HG02943 (cell line): Measurements from ENCODE around the gene CCT2.

Experiments
- ATAC-seq: cut with Tn5 transposase; IDR thresholded peaks from one replicate; pipeline ENCODE4 v1.9.1; 2021; ENCODE audit warnings: mild to moderate bottlenecking, low read depth, moderate library complexity; ENCODE audit not compliant: unreplicated experiment

The CCT2 gene

GRCh38 chr12:69585189-69586062 is at the start of gene CCT2:
Gene CCT2 (plus strand): TSS chr12:69585459. CDS start chr12:69585522, 63 bp downstream.
- ATAC-seq = peak; percentile 99

DNA sequence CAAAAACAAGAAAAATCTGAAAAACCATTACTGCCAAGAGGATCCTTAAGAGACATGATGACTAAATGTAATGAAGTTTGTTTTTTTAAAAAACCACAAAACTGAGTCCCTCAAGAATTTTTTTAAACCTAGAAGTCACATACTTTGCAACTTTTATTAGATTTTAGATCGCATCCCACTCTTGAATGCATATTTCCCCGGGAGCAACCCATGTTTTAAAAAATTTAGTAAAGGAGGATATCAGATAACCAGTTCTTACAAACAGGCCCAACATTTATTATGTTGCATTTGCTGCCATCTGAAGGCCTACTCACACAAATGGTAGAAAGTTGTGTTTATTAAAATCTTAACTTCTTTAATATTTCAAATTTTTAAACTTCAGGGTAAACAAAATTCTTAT is 44.3 kb upstream of the CCT2 start:
- ATAC-seq = no peak

GRCh38 chr12:69544087-69544486 is 41.2 kb upstream of the CCT2 start:
- ATAC-seq = no peak

- no peak for ATAC-seq
These were observed 40.2 kb upstream of the CCT2 start for GRCh38 chr12:69545081-69545480.

- ATAC-seq = peak; percentile 65
These were observed 38.4 kb upstream of the CCT2 start for GRCh38 chr12:69546693-69547438.

GRCh38 chr12:69548687-69549086 is 36.6 kb upstream of the CCT2 start:
- no peak for ATAC-seq

GRCh38 chr12:69550569-69551350 is 34.5 kb upstream of the CCT2 start:
- ATAC-seq = no peak

- ATAC-seq = no peak
These were observed 31.5 kb upstream of the CCT2 start for GRCh38 chr12:69553628-69554248.

GRCh38 chr12:69555461-69555860 is 29.8 kb upstream of the CCT2 start:
- ATAC-seq = no peak

DNA sequence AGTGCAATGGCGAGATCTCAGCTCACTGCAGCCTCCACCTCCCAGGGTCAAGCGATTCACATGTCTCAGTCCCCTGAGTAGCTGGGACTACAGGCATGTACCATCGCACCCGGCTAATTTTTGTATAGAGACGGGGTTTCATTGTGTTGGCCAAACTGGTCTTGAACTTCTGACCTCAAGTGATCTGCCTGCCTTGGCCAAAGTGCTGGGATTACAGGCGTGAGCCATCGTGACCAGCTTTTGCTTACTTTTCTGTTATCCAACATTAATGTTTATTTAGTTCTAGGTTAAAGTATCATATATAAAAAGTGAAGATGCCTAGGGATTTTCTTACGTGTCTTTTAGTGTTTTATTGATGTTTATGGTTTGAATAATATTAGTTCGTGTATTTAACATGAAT is 28.9 kb upstream of the CCT2 start:
- ATAC-seq = no peak

DNA sequence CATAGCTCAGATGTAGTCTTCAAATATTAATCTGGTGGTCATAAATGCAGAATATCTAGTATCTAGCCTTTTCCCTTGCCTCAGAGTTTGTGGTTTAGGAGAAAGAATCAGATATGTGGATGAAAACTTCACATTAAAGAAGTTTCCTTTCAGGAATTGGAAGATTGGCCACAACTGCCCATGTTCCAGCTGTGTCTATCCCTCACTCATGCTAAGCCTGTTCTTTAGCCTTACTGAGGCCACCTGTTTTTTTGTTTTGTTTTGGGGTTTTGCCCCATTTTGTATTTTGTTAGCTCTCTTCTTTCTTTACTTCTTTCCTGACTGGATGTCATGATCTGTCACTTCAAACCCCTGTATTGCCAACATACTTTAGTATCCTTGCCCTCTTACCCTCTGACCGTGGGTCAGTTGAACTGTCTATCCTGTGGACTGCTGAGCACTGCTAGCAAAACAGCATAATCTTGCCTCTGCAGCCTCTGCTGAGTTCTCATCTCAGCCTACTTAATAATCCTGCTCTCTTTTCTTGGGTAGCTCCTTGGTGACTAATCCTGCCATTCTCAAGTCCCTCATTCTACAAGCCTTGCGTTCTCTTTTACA is 22.0 kb upstream of the CCT2 start:
- no peak for ATAC-seq

GRCh38 chr12:69566603-69567002 is 18.7 kb upstream of the CCT2 start:
- no peak for ATAC-seq

GRCh38 chr12:69569236-69569635 is 16.0 kb upstream of the CCT2 start:
- ATAC-seq = no peak

DNA sequence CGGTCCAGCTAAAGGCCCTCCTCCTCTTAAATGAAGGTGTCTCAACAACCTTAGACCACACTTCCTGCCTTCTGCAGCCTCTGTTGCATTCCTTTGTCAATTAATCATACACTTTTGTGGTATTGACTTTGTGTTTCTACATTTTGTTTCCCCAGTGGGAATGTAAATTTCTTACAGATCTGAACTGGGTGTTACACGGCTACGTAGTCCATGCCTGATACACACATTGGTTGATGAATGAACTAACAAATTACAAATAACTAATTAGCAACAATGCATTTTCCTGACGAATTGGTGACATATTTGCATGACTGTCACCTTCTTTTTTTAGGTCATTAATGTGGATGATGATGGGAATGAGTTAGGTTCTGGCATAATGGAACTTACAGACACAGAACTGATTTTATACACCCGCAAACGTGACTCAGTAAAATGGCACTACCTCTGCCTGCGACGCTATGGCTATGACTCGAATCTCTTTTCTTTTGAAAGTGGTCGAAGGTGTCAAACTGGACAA is 15.2 kb upstream of the CCT2 start:
- no peak for ATAC-seq

DNA sequence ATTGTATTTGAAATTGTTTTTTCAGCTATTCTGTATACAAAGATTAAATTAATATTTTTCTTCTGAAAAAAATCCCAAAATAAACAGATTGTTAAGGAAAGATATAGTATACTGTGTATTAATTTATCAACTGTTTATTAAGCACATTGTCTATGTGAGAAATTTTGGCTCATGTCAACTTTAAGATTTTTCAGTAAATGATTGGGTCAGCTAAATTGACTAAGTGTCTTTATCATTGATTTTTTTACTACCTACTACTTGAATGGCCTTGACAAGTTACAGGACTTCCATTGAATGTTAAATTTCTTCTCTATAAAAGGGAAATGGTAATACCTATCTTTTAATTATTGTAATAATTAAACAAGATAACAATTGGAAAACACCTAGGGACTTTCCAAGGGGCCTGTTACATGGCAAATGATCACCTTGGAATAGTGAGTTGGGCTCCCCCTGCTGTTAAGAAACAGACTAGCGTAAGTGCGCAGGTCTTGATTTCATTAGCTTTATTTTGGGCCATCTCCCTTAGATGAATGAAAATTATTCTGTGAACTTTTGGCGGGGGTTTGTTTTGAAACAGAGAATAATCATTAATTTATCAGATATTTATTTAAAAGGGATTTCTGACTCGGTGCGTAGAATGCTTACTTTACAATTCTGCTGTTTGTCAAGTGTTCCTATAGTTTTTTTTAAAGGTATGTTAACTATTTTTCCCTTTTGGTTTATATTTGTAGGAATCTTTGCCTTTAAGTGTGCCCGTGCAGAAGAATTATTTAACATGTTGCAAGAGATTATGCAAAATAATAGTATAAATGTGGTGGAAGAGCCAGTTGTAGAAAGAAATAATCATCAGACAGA is 14.5 kb upstream of the CCT2 start:
- ATAC-seq = peak; percentile 86

GRCh38 chr12:69575346-69575745 is 9.9 kb upstream of the CCT2 start:
- ATAC-seq = no peak

DNA sequence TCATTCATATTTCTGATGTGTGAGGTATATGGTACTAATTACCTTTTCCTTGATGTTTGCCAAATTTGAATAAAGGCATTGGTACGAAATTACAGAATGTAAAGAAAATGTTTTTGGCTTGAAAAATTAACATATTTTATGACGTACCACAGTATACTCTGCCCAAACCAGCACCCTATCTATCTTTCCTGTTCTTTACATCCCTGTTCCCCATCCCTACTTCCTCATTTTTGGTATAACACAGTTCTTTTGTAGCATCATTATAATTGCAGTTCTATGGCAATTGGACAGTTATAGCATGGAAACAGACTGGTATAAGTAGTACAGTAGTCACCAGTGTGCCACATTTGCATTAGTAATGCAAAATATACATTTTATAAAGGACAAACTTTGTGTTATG is 7.0 kb upstream of the CCT2 start:
- no peak for ATAC-seq

- ATAC-seq = no peak
These were observed 6.2 kb upstream of the CCT2 start for GRCh38 chr12:69579029-69579428.

DNA sequence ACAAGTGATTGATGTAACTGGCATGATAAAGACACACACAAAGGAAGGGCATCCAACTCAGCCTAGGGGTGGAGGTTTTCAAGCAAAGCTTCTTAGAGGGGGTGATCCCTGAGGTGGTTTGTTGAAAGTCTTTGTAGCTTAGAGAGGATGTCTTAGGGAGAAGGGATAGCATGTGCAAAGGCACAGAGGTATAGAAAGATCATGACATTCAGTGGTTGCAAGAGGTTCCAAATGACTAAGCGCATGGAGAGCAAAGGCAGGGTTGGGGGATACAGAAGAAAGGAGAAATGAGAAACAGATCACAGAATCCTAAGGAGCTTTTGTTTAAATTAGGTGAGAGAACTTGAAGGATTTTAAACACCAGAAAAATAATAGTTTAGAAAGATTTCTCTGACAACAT is 5.2 kb upstream of the CCT2 start:
- ATAC-seq = no peak
